CD4-positive, CD25-positive, alpha-beta regulatory T cell (primary cell): ENCODE results near the gene ZBTB5. TPM values are rescaled to one million over a fixed set of nuclear protein-coding genes. Genes with fewer than 3 reads are reported as not detected.
A peak's percentile ranks its signal among the peaks of the same experiment; 100 is the strongest.

Experiments
- ATAC-seq, 2 donors: fragments of 150-1000 bp; cut with Tn5 transposase; one replicate each; pipeline ENCODE4 v1.10.0; 2021; ENCODE audit warnings: low read depth in 2 of 2, moderate number of reproducible peaks in 2 of 2, moderate library complexity in 1 of 2
- DNase-seq, 3 donors: peaks; one replicate each; pipeline versions ENCODE4 v3.0.0 to v3.0.0-alpha.2; 2012 to 2022; ENCODE audit warnings: mixed read lengths in 1 of 3
- H3K27ac ChIP-seq: one replicate; pipeline ENCODE4 v1.7.0; 2013; ENCODE audit warnings: mild to moderate bottlenecking, low read length; ENCODE audit not compliant: insufficient read depth, poor library complexity, severe bottlenecking
- H3K27me3 ChIP-seq: one replicate; pipeline ENCODE4 v1.7.0; 2013; ENCODE audit warnings: low read length; ENCODE audit not compliant: control insufficient read depth, insufficient read depth
- H3K36me3 ChIP-seq: one replicate; pipeline ENCODE4 v1.7.0; 2013; ENCODE audit warnings: mild to moderate bottlenecking, low read length, moderate library complexity; ENCODE audit not compliant: control insufficient read depth, insufficient read depth
- H3K4me1 ChIP-seq: 2 replicates; pipeline ENCODE4 v1.7.0; 2013; ENCODE audit warnings: mild to moderate bottlenecking, low read length; ENCODE audit not compliant: insufficient read depth, control insufficient read depth, poor library complexity, severe bottlenecking
- H3K4me3 ChIP-seq: one replicate; pipeline ENCODE4 v1.7.0; 2013; ENCODE audit warnings: low read depth, mild to moderate bottlenecking, low read length, moderate library complexity
- H3K9me3 ChIP-seq, 2 experiments: 1 replicate in 1 of 2; 2 replicates in 1 of 2; pipeline ENCODE4 v1.7.0; 2013; ENCODE audit warnings: low read length in 2 of 2, mild to moderate bottlenecking in 1 of 2, moderate library complexity in 1 of 2; ENCODE audit not compliant: control insufficient read depth in 2 of 2
- H3K27ac Mint-ChIP-seq, 3 donors: one replicate each; pipeline ENCODE4 v1.8.0; 2020 to 2022; ENCODE audit warnings: mild to moderate bottlenecking in 3 of 3, mixed read lengths in 3 of 3, moderate library complexity in 2 of 3
- H3K27me3 Mint-ChIP-seq: one replicate; pipeline ENCODE4 v1.8.0; 2022; ENCODE audit warnings: mild to moderate bottlenecking, mixed read lengths
- H3K36me3 Mint-ChIP-seq: one replicate; pipeline ENCODE4 v1.8.0; 2020; ENCODE audit warnings: mixed read lengths
- H3K4me1 Mint-ChIP-seq, 4 donors: one replicate each; pipeline ENCODE4 v1.8.0; 2020 to 2022; ENCODE audit warnings: mixed read lengths in 4 of 4, mild to moderate bottlenecking in 1 of 4
- H3K4me3 Mint-ChIP-seq, 4 donors: one replicate each; pipeline ENCODE4 v1.8.0; 2020 to 2022; ENCODE audit warnings: mild to moderate bottlenecking in 4 of 4, mixed read lengths in 4 of 4, moderate library complexity in 3 of 4
- H3K9me3 Mint-ChIP-seq, 7 donors: one replicate each; pipeline ENCODE4 v1.8.0; 2020 to 2022; ENCODE audit warnings: mixed read lengths in 7 of 7, mild to moderate bottlenecking in 3 of 7, moderate library complexity in 2 of 7
- polyA plus RNA-seq, 4 donors: library from polyadenylated mRNA; unstranded; fragments of 300-500 nt; fragmentation: Illumina TruSeq; gene quantifications; one replicate each; pipeline ENCODE4 v1.2.3, GENCODE V29; 2021
- total RNA-seq: library from RNA; stranded (reverse); gene quantifications from one replicate; pipeline ENCODE4 v1.2.3, GENCODE V29; 2022

The ZBTB5 gene
- total and polyA plus RNA-seq, 5 donors from 2014 or later: 0.22 to 13.5 (median 1.5) TPM

- Histone ChIP-seq H3K9me3 (no peaks in the 10 kb centered on the region), H3K27me3 (no peaks in the 10 kb centered on the region), H3K27ac (no peak overlapping the region), H3K4me1 (no peaks in the 10 kb centered on the region), H3K36me3 (peaks cover 14% of the 10 kb centered on the region), H3K4me3 (no peak overlapping the region)
- ATAC-seq (no peak), DNase-seq (no peak)
- no peaks in the 10 kb centered on the region for H3K9me3 Mint-ChIP-seq
- no peaks in the 10 kb centered on the region for H3K27me3 Mint-ChIP-seq
- H3K4me3 Mint-ChIP-seq: no peak overlapping the region
- peaks cover 22% of the 10 kb centered on the region for H3K36me3 Mint-ChIP-seq
- peak overlapping the region in 2 of 3 donors; percentile 57 to 69 for H3K27ac Mint-ChIP-seq
- peaks cover 5 to 14% (median 9%) of the 10 kb centered on the region in 4 donors for H3K4me1 Mint-ChIP-seq
These were observed 18.8 kb downstream of the ZBTB5 start for GRCh38 chr9:37446401-37446800.

DNA sequence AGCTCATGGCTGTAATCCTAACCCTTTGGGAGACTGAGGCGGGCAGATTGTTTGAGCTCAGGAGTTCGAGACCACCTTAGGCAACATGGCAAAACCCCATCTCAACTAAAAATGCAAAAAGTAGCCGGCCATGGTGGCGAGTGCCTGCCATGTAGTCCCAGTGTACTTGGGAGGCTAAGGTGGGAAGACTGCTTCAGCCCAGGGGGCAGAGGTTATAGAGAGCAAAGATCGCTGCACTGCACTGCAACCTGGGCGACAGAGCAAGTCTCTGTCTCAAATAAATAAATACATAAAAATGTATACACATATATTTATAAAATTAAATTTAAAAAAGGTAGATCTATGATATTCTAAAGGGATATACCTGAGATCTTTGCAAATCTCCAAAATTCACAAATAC, 19.4 kb downstream of the ZBTB5 start:
- Mint-ChIP-seq H3K4me3 (no peak overlapping the region), H3K27me3 (no peaks in the 10 kb centered on the region), H3K9me3 (no peaks in the 10 kb centered on the region), H3K36me3 (peaks cover 23% of the 10 kb centered on the region), H3K4me1 (peaks cover 5 to 13% (median 9%) of the 10 kb centered on the region in 4 donors), H3K27ac (no peak overlapping the region)
- Histone ChIP-seq H3K4me1 (no peaks in the 10 kb centered on the region), H3K36me3 (peaks cover 20% of the 10 kb centered on the region), H3K27ac (no peak overlapping the region), H3K9me3 (no peaks in the 10 kb centered on the region), H3K27me3 (no peaks in the 10 kb centered on the region), H3K4me3 (no peak overlapping the region)
- ATAC-seq: no peak
- DNase-seq: no peak

DNA sequence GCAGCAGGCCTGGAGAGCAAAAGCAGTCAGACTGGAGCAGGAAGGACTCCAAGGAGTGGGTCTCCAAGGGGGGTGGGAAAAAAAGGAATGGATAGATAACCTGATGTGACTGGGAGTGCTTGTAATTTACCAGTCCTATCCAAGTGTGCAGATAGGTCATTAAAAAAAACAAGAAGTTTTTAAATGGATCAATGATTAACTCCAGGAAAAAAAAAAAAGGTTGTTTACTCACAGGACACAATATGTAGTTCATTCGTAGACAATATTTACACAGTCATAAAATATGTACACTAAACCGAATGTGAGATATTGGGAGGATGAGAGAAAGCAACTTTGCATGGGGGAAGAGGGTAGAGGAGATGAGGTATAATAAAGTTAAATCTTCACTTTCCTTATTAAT, 20.4 kb downstream of the ZBTB5 start:
- no peaks in the 10 kb centered on the region for H3K9me3 Mint-ChIP-seq
- peaks cover 25% of the 10 kb centered on the region for H3K36me3 ChIP-seq
- no peaks in the 10 kb centered on the region for H3K4me1 ChIP-seq
- no peaks in the 10 kb centered on the region for H3K9me3 ChIP-seq
- no peak overlapping the region for H3K4me3 Mint-ChIP-seq
- no peak for ATAC-seq
- no peak for DNase-seq
- H3K4me1 Mint-ChIP-seq: peaks cover 4 to 14% (median 9%) of the 10 kb centered on the region in 4 donors
- no peaks in the 10 kb centered on the region for H3K27me3 ChIP-seq
- H3K27me3 Mint-ChIP-seq: no peaks in the 10 kb centered on the region
- H3K27ac Mint-ChIP-seq: peak overlapping the region in 2 of 3 donors; percentile 15 to 60
- peaks cover 18% of the 10 kb centered on the region for H3K36me3 Mint-ChIP-seq
- H3K4me3 ChIP-seq: no peak overlapping the region
- H3K27ac ChIP-seq: no peak overlapping the region

- ATAC-seq (no peak), DNase-seq (no peak)
- H3K4me3 Mint-ChIP-seq: no peak overlapping the region
- no peak overlapping the region for H3K4me3 ChIP-seq
- H3K27me3 Mint-ChIP-seq: no peaks in the 10 kb centered on the region
- H3K9me3 ChIP-seq: no peaks in the 10 kb centered on the region
- peak overlapping the region in 1 of 3 donors; percentile 36 for H3K27ac Mint-ChIP-seq
- H3K27ac ChIP-seq: no peak overlapping the region
- no peaks in the 10 kb centered on the region for H3K27me3 ChIP-seq
- H3K9me3 Mint-ChIP-seq: no peaks in the 10 kb centered on the region
- peaks cover 23% of the 10 kb centered on the region for H3K36me3 Mint-ChIP-seq
- no peaks in the 10 kb centered on the region for H3K4me1 ChIP-seq
- H3K36me3 ChIP-seq: peaks cover 31% of the 10 kb centered on the region
- peaks cover 7 to 17% (median 11%) of the 10 kb centered on the region in 4 donors for H3K4me1 Mint-ChIP-seq
These were observed 21.7 kb downstream of the ZBTB5 start for GRCh38 chr9:37443566-37443965.

- Mint-ChIP-seq H3K27me3 (no peaks in the 10 kb centered on the region), H3K4me3 (no peak overlapping the region), H3K9me3 (no peaks in the 10 kb centered on the region), H3K27ac (no peak overlapping the region), H3K36me3 (peaks cover 26% of the 10 kb centered on the region), H3K4me1 (peaks cover 7 to 17% (median 13%) of the 10 kb centered on the region in 4 donors)
- no peaks in the 10 kb centered on the region for H3K9me3 ChIP-seq
- peaks cover 41% of the 10 kb centered on the region for H3K36me3 ChIP-seq
- H3K27me3 ChIP-seq: no peaks in the 10 kb centered on the region
- ATAC-seq: no peak
- H3K27ac ChIP-seq: no peak overlapping the region
- H3K4me3 ChIP-seq: no peak overlapping the region
- DNase-seq: no peak
- H3K4me1 ChIP-seq: no peaks in the 10 kb centered on the region
These were observed 22.7 kb downstream of the ZBTB5 start for GRCh38 chr9:37442556-37442955.

- Histone ChIP-seq H3K4me1 (no peaks in the 10 kb centered on the region), H3K4me3 (no peak overlapping the region), H3K27me3 (no peaks in the 10 kb centered on the region), H3K9me3 (no peaks in the 10 kb centered on the region), H3K27ac (no peak overlapping the region), H3K36me3 (peaks cover 47% of the 10 kb centered on the region)
- DNase-seq: no peak
- ATAC-seq: no peak
- H3K27me3 Mint-ChIP-seq: no peaks in the 10 kb centered on the region
- peak overlapping the region in 1 of 4 donors; percentile 21 for H3K4me3 Mint-ChIP-seq
- H3K4me1 Mint-ChIP-seq: peaks cover 5 to 15% (median 12%) of the 10 kb centered on the region in 4 donors
- H3K36me3 Mint-ChIP-seq: peaks cover 31% of the 10 kb centered on the region
- no peaks in the 10 kb centered on the region for H3K9me3 Mint-ChIP-seq
- no peak overlapping the region for H3K27ac Mint-ChIP-seq
These were observed 23.4 kb downstream of the ZBTB5 start for GRCh38 chr9:37441776-37442370.

DNA sequence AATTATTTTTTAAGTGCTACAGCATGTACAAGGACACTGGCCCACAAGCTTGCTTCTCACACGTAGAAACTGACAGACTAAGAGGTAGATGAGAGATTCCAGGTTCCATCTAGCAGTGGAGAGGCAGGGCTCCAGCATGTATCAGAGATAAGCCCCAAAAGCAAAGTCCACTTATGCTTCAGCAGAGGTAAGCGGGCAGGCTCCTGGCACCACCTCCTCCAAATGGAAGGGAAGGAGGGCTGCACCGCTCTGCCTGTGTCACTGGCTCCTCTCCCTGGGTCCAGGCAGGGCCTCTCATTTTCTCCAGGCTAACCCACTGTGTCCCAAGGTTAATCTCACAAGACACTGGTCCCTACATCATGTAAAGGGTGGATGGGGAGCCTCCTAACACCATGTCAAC, 26.9 kb downstream of the ZBTB5 start:
- DNase-seq: no peak
- peak overlapping the region in 1 of 3 donors; percentile 40 for H3K27ac Mint-ChIP-seq
- H3K4me3 ChIP-seq: no peak overlapping the region
- peaks cover 39% of the 10 kb centered on the region for H3K36me3 Mint-ChIP-seq
- no peaks in the 10 kb centered on the region for H3K9me3 ChIP-seq
- no peaks in the 10 kb centered on the region for H3K9me3 Mint-ChIP-seq
- no peak for ATAC-seq
- H3K4me3 Mint-ChIP-seq: no peak overlapping the region
- no peak overlapping the region for H3K27ac ChIP-seq
- no peaks in the 10 kb centered on the region for H3K27me3 ChIP-seq
- no peaks in the 10 kb centered on the region for H3K27me3 Mint-ChIP-seq
- H3K4me1 Mint-ChIP-seq: peaks cover 0 to 24% (median 5%) of the 10 kb centered on the region in 4 donors
- peaks cover 67% of the 10 kb centered on the region for H3K36me3 ChIP-seq
- H3K4me1 ChIP-seq: no peaks in the 10 kb centered on the region

DNA sequence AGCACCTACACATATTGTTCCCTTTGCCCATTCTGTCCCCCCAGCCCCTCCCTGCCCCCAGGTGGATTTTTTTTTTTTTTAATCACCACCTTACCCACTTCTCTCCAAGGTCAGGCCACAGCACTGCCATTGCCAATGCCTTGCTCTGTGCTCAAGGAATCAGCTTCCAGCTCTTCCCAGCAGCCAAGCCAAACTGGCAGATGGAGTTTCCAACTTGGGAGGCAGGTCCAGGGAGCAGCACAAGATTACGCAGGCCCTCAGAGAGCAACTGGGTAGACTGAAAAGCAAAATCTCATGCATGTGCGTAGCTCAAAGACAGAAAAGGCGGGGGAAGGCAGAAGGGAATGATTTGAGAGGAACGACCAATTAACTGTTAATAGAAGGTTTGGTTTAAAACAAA, 27.6 kb downstream of the ZBTB5 start:
- ATAC-seq: no peak
- no peak overlapping the region for H3K4me3 Mint-ChIP-seq
- peak overlapping the region in 1 of 3 donors; percentile 83 for H3K27ac Mint-ChIP-seq
- no peak overlapping the region for H3K27ac ChIP-seq
- no peak for DNase-seq
- no peaks in the 10 kb centered on the region for H3K9me3 ChIP-seq
- H3K36me3 ChIP-seq: peaks cover 67% of the 10 kb centered on the region
- H3K9me3 Mint-ChIP-seq: no peaks in the 10 kb centered on the region
- peaks cover 0 to 24% (median 6%) of the 10 kb centered on the region in 4 donors for H3K4me1 Mint-ChIP-seq
- no peak overlapping the region for H3K4me3 ChIP-seq
- H3K27me3 Mint-ChIP-seq: no peaks in the 10 kb centered on the region
- H3K36me3 Mint-ChIP-seq: peaks cover 39% of the 10 kb centered on the region
- no peaks in the 10 kb centered on the region for H3K27me3 ChIP-seq
- H3K4me1 ChIP-seq: no peaks in the 10 kb centered on the region
